ENCODE data around the gene POLN.
"Not testable (repeated sequence)": the region's sequence is repeated elsewhere in the genome, so short reads cannot be mapped to it uniquely, and the experiment has no call there.

Gene POLN

DNA sequence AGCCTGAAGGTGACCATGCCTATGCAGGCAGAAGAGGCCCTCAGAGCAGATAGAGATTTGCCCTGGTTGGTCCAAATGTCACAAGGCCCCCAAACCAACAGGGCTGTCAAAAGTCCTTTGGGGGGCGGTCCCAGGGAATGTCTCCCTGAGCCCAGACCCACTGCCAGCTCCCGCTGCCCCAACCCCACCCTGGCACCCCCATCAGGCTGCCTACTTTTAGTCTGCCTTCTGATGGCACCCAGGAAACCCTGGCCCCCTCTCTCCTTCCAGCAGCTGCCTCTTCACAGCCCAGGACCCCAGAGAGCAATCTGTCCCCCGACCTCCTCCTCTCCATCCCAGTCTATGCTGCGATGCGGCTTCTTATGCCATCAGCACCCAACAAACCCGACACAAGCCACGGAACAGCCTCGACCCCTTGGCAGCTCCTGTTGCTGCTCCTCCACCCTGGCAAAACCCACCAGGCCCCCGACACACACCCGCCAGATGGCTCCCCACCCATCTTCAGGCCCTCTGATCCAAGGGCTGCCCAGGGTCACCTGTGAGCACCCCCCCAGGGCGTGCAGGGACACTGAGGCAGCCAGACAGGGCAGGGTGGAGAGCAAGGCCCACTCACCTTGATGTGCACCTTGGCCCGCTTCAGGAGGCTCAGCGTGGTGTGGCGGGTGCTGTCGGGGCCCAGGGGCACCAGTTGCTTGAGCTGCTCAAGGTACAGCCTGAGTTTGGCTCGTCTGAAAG is 10.0 kb upstream of the POLN start:
- no peak for DNase-seq (ENCODE audit: low read depth, low spot score)

- DNase-seq (ENCODE audit: low read depth, low spot score) = no peak
These were observed 9.3 kb upstream of the POLN start for GRCh38 chr4:2251073-2251794.

- DNase-seq (ENCODE audit: low read depth, low spot score) = no peak
These were observed 8.6 kb upstream of the POLN start for GRCh38 chr4:2250357-2251072.

- no peak for DNase-seq (ENCODE audit: low read depth, low spot score)
These were observed 7.8 kb upstream of the POLN start for GRCh38 chr4:2249526-2250356.

- DNase-seq (ENCODE audit: low read depth, low spot score) = no peak
These were observed 6.9 kb upstream of the POLN start for GRCh38 chr4:2248821-2249261.

DNA sequence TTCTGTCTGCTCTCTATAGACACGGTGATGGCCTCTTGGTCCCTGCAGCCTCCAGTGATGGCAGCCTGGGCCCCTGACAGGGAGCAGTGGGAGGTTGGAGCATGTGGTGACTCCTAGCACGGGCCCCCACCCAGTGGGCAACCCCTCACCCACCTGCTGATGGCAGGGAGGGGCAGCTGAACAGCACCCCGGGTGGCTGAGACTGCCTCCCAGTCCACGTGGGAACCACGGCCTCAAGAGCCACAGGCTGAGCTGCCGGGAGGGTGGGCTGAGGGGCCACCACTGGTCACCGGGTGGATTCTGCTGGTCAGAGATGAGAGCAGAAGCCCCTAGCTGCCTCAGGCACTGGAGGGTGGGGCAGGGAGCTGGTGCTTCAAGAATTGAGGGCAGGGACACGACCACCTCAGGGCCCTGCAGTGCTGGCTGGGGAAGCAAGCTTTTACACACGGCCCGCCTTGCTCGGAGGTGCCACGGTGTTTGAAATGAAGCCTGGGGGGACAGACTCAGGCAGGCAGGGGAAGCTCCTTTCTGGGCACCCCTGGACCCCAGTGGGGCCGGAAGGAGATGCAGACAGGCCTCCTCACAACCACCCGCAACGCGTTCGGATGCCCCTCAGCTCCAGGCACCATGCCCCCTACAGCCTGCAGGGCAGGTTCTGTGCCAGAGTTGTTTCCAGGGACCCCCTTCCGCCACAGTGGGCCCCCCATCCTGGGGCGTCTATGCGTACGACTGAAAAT is 6.3 kb upstream of the POLN start:
- no peak for DNase-seq (ENCODE audit: low read depth, low spot score)

- DNase-seq (ENCODE audit: low read depth, low spot score) = no peak
These were observed 5.5 kb upstream of the POLN start for GRCh38 chr4:2247128-2248043.

DNA sequence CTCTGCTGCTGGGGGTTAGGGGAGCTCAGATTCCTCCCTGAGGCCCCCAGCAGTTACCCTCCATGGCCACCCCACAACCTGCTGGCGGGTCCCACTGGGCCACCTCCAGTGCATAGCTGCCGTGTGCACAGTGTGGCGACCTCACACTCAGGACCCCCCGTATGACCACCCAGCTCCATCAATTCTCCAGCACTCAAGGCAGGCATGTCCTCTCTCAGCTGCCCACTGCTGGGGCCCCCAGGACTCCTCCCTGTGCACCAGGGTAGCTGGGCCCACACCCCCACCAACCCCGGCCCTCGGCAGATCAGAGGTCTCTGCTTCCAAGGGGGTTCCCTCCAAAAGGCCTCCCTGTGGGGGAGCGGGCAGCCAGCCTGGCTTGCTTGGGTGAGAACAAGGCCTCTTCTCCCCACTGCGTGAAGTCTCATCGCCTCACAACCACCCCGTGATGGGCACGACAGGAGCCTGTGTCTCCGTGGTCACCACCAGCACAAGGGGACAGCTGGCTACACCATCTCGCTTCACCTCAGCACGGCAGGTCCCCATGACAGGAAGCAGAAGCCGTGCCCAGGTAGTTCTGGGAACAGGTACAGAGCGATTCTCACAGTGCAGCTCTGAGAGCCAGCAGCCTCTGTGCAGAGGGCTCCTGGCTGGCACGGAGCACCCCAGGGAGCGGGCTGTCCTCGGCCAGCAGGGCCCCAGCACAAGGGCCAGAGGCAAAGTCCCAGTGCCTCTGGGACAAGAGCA is 4.6 kb upstream of the POLN start:
- no peak for DNase-seq (ENCODE audit: low read depth, low spot score)

GRCh38 chr4:2245787-2246275 is 3.9 kb upstream of the POLN start:
- no peak for DNase-seq (ENCODE audit: low read depth, low spot score)

GRCh38 chr4:2245057-2245786 is 3.3 kb upstream of the POLN start:
- no peak for DNase-seq (ENCODE audit: low read depth, low spot score)

DNA sequence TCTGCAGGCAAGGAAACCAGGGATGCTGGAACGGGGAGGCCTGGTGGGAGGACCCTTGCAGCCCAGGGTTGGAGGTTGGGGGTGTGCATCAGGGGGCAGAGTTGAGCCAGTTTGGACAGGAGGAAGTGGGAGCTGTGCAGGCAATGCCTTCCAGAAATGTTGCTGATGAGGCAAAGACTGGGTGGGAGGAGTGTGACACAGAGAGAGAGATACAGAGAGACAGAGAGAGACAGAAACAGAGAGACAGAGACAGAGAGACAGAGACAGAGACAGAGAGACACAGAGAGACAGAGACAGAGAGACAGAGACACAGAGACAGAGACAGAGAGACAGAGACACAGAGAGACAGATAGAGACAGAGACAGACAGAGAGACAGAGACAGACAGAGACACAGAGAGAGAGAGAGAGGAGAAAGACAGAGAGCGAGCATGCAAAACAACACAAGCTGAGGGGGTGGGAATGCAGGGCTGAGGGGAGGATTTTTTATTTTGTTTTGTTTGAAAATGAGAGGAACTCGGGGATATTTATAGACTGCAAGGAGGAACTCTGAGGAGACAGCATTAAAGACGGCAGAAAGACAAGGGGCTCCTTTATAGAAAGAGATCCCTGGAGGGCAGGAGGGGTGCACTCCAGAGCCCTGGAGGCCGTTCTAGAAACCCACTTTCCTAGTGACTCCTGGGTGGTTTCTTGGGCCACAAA is 1.9 kb upstream of the POLN start:
- no peak for DNase-seq (ENCODE audit: low read depth, low spot score)

GRCh38 chr4:2241003-2241402 is 918 bp downstream of the POLN start:
- DNase-seq (ENCODE audit: low read depth, low spot score) = no peak

DNA sequence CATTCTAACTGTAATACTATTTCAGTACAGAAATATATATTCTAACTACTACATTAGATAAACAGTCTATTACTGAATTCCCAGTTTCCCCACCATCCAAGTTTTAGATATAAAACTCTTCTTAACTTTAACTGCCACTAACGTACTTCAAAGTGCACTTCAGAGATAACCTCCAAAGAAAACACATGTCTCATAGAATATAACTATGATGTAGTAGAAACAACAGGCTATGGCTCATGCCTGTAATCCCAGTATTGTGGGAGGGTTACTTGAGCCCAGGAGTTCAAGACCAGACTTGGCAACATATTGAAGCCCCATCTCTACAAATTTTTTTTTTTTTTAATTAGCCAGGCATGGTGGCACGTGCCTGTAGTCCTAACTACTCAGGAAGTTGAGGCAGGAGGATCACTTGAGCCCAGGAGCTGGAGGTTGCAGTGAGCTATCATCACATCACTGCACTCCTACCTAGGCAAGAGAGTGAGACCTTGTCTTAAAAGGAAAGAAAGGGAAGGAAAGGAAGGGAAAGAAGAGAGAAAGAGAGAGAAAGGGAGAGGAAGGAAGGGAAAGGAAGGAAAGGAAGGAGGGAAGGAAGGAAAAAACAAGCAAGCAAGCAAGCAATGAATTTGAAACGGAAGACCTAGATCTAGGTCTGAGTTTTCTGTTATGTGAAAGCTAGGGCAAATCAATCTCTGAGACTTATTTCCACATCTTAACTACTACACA is 4.8 kb downstream of the POLN start:
- no peak for DNase-seq (ENCODE audit: low read depth, low spot score)

DNA sequence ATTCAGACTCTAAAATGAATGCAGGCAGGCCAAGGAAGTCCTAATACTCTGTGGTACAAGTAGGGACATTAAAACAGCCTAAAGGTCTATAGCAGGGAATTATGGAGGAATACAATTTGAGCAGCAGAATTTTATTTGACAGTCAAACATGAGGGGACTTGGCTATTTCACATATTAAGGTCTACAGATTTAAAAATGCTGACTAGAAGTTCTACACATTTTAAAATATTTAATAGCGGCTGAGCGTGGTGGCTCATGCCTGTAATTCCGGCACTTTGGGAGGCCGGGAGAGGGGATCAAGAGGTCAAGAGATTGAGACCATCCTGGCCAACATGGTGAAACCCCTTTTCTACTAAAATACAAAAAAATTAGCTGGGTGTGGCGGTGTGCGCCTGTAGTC is 10.8 kb downstream of the POLN start:
- DNase-seq (ENCODE audit: low read depth, low spot score) = no peak

DNA sequence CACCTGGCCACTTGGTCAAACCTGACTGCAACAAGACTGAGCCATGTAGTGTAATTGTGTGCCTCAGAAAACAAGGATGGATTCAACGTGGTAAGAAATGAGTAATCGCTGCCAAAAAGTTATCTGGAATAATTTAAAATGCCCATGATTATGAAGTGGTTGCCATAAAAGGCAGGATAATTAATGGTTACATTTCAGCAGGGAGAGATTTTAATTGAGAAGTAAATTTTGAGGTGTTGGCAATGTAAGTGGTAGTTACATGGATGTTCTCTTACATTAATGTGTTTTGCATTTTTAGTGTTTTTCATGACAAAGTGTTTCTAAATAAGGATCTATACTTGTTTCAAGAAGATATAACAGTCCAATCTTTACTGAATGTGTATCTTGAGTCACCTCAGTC is 15.7 kb downstream of the POLN start:
- DNase-seq (ENCODE audit: low read depth, low spot score) = no peak

- DNase-seq (ENCODE audit: low read depth, low spot score) = no peak
These were observed 19.1 kb downstream of the POLN start for GRCh38 chr4:2222838-2223237.

DNA sequence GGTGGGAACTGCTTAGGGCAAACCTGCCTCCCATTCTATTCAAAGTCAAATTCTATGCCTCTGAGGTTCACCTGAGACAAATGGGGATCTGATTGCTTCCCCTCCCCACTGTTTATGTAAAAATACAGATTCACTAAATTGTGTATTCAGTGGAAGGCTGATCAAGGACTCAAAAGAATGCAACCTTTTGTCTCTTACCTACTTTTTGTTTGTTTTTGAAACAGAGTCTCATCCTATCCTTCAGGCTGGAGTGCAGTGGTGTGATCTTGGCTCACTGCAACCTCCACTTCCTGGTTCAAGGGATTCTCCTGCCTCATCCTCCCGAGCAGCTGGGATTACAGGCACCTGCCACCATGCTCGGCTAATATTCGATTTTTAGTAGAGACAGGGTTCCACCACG is 20.5 kb downstream of the POLN start:
- not testable (repeated sequence) for DNase-seq (ENCODE audit: low read depth, low spot score)

Measured in smooth muscle cell of the brain vasculature (primary cell).